Left ventricle myocardium inferior (tissue), 1 donor: Measurements from ENCODE around the gene ACTL8. TPM values are rescaled to one million over a fixed set of nuclear protein-coding genes. Genes with fewer than 3 reads are reported as not detected.

ENCODE experiments used
- DNase-seq: peaks from one replicate; pipeline ENCODE4 v3.0.0-alpha.2; 2020
- H3K27ac ChIP-seq: fragments of 200-600 bp; replicated peaks from 2 replicates; pipeline ENCODE4 v1.8.0; 2021
- H3K27me3 ChIP-seq: fragments of 200-600 bp; 2 replicates; pipeline ENCODE4 v1.8.0; 2021; ENCODE audit warnings: low read depth
- H3K36me3 ChIP-seq: fragments of 200-600 bp; 2 replicates; pipeline ENCODE4 v1.8.0; 2021
- H3K4me1 ChIP-seq: fragments of 200-600 bp; 2 replicates; pipeline ENCODE4 v1.8.0; 2021
- H3K4me3 ChIP-seq: fragments of 200-600 bp; 2 replicates; pipeline ENCODE4 v1.8.0; 2021; ENCODE audit warnings: mild to moderate bottlenecking, moderate library complexity
- H3K9me3 ChIP-seq: fragments of 200-600 bp; replicated peaks from 2 replicates; pipeline ENCODE4 v1.8.0; 2021
- CTCF ChIP-seq: fragments of 200-600 bp; IDR thresholded peaks from 2 replicates; pipeline ENCODE4 v1.8.0; 2021; ENCODE audit warnings: antibody characterized with exemption, mild to moderate bottlenecking, borderline replicate concordance
- intact Hi-C: fragments of 100-400 bp; cut with micrococcal nuclease; formaldehyde crosslinking; loops from one replicate; pipeline ENCODE4 v1.11.0; 2022
- long read RNA-seq: library from polyadenylated mRNA; unstranded; transcript quantifications from one replicate; pipeline ENCODE4 v2.0.0, GENCODE V29; 2021
- total RNA-seq: library from RNA; stranded (reverse); fragmentation: NEBNext Ultra II Directional; extraction: Animal tissue kit (Norgen Biotek cat#: 25700); gene quantifications from one replicate; pipeline ENCODE4 v1.2.1, GENCODE V29; 2021
- donor health status: DM: no; HTN: yes; CAD: no; lungs with severe emphysema.

ACTL8 gene, protein sequence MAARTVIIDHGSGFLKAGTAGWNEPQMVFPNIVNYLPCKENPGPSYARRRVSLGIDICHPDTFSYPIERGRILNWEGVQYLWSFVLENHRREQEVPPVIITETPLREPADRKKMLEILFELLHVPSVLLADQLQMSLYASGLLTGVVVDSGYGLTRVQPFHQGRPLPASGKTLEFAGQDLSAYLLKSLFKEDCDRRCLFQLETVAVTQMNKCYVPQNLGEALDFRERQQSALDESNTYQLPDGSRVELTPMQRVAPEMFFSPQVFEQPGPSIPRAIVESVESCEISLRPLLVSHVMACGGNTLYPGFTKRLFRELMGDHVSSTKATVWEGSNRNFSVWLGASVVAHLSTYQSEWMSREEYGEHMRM
- total RNA-seq: not detected
- long read RNA-seq: 0 reads

GRCh38 chr1:17755120-17755519 lies at the start of gene ACTL8:
Gene ACTL8, plus strand, starts transcription at chr1:17755333. Its CDS starts 67,676 bp downstream, at chr1:17823009.
- DNase-seq: no peak
- Histone ChIP-seq H3K36me3 (peaks cover 5% of the 10 kb centered on the region), H3K9me3 (peaks cover 71% of the 10 kb centered on the region), H3K4me3 (no peak within 1 kb of the TSS), H3K27ac (no peak within 1 kb of the TSS), H3K27me3 (peaks cover 13% of the 10 kb centered on the region), H3K4me1 (no peaks in the 10 kb centered on the region)
- intact Hi-C loops: no loop called here
- TF ChIP-seq CTCF: no peak

DNA sequence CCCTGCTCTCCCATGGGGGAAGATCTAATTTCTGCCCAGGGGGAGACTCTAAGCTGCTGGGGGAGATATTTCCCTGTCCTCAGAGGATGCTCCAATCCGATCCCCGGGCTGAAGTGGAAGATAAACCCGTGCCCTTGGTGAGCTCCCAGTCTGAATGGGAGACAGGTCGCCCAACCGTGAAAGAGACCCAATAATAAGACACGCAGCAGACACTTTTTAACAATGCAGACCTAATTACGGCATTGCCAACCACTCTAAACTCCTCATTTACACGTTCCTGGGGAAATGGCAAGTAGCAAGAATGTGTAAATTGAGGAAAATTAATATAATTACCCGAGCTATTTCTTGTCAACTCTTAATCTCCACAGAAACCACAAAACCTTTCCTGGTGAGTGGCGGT lies 48.7 kb upstream of the ACTL8 start:
- no peaks in the 10 kb centered on the region for H3K36me3 ChIP-seq
- no peak for DNase-seq
- no peak for TF ChIP-seq CTCF
- peaks cover 21% of the 10 kb centered on the region for H3K9me3 ChIP-seq
- H3K4me1 ChIP-seq: no peaks in the 10 kb centered on the region
- intact Hi-C loops: no loop called here
- H3K27ac ChIP-seq: no peak overlapping the region
- peaks cover 14% of the 10 kb centered on the region for H3K27me3 ChIP-seq
- H3K4me3 ChIP-seq: no peak overlapping the region

- H3K9me3 ChIP-seq: peaks cover 23% of the 10 kb centered on the region
- no peak overlapping the region for H3K27ac ChIP-seq
- peaks cover 8% of the 10 kb centered on the region for H3K4me1 ChIP-seq
- no peak for DNase-seq
- peaks cover 14% of the 10 kb centered on the region for H3K27me3 ChIP-seq
- no peak overlapping the region for H3K4me3 ChIP-seq
- H3K36me3 ChIP-seq: no peaks in the 10 kb centered on the region
- intact Hi-C loops: no loop called here
- no peak for TF ChIP-seq CTCF
These were observed 45.2 kb upstream of the ACTL8 start for GRCh38 chr1:17709981-17710380.

- Histone ChIP-seq H3K4me1 (peaks cover 8% of the 10 kb centered on the region), H3K9me3 (peaks cover 23% of the 10 kb centered on the region), H3K4me3 (no peak overlapping the region), H3K36me3 (no peaks in the 10 kb centered on the region), H3K27ac (no peak overlapping the region), H3K27me3 (peaks cover 14% of the 10 kb centered on the region)
- no peak for TF ChIP-seq CTCF
- intact Hi-C loops: no loop called here
- no peak for DNase-seq
These were observed 44.1 kb upstream of the ACTL8 start for GRCh38 chr1:17710889-17711576.

DNA sequence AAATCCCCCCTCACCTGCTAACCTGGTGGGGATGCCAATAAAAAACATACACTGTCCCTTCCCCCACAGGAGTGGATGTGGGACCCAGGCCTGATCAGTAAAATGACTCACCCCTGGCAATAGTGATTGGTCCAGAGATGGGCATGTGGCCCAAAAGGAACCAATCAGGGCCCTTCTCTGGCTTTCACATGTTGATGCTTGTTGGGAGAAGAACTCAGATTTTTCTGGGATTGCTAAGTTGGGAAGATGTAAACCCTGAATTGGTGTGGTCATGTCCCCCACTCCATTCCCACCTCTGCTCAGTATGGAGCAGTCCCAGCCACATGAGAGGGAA lies 43.6 kb upstream of the ACTL8 start:
- H3K4me3 ChIP-seq: no peak overlapping the region
- intact Hi-C loops: no loop called here
- H3K27me3 ChIP-seq: peaks cover 14% of the 10 kb centered on the region
- DNase-seq: no peak
- TF ChIP-seq CTCF: no peak
- H3K36me3 ChIP-seq: no peaks in the 10 kb centered on the region
- no peak overlapping the region for H3K27ac ChIP-seq
- peaks cover 8% of the 10 kb centered on the region for H3K4me1 ChIP-seq
- peaks cover 23% of the 10 kb centered on the region for H3K9me3 ChIP-seq
